HL-60 (cell line): ENCODE data around the gene NOS3.
A peak's percentile ranks its signal among the peaks of the same experiment; 100 is the strongest.
"Not testable (repeated sequence)": the region's sequence is repeated elsewhere in the genome, so short reads cannot be mapped to it uniquely, and the experiment has no call there.

Source experiments
- DNase-seq, 2 experiments: peaks; one replicate each; pipeline ENCODE4 v3.0.0-alpha.2; 2010 to 2020; ENCODE audit warnings: low read depth in 1 of 2, low spot score in 1 of 2
- H3K27ac ChIP-seq: fragments of 250-450 bp; sonication (Bioruptor Pico); replicated peaks from 2 replicates; pipeline ENCODE4 v1.5.1; 2020; ENCODE audit warnings: mild to moderate bottlenecking, moderate library complexity
- H3K27me3 ChIP-seq: fragments of 250-450 bp; sonication (Bioruptor Pico); 2 replicates; pipeline ENCODE4 v1.5.1; 2021; ENCODE audit warnings: mild to moderate bottlenecking, moderate library complexity; ENCODE audit not compliant: insufficient read depth, poor library complexity, severe bottlenecking
- H3K4me3 ChIP-seq: replicated peaks from 2 replicates; pipeline ENCODE4 v1.5.1; 2011; ENCODE audit warnings: mild to moderate bottlenecking, control low read depth, low read length; ENCODE audit not compliant: insufficient read depth
- CTCF ChIP-seq: IDR thresholded peaks from one replicate; pipeline ENCODE4 v1.5.1; 2011; ENCODE audit warnings: low read length, control low read depth, inconsistent platforms; ENCODE audit not compliant: insufficient read depth
- GABPA ChIP-seq: IDR thresholded peaks from 2 replicates; pipeline ENCODE4 v1.6.1; 2012; ENCODE audit warnings: low read depth
- POLR2AphosphoS5 ChIP-seq: IDR thresholded peaks from 2 replicates; pipeline ENCODE4 v1.6.1; 2012; ENCODE audit warnings: low read depth
- REST ChIP-seq: IDR thresholded peaks from 2 replicates; pipeline ENCODE4 v1.6.1; 2012; ENCODE audit warnings: low read depth; ENCODE audit not compliant: insufficient replicate concordance
- SPI1 ChIP-seq: IDR thresholded peaks from 2 replicates; pipeline ENCODE4 v1.6.1; 2012; ENCODE audit warnings: low read depth, mild to moderate bottlenecking, borderline replicate concordance

Gene NOS3

DNA sequence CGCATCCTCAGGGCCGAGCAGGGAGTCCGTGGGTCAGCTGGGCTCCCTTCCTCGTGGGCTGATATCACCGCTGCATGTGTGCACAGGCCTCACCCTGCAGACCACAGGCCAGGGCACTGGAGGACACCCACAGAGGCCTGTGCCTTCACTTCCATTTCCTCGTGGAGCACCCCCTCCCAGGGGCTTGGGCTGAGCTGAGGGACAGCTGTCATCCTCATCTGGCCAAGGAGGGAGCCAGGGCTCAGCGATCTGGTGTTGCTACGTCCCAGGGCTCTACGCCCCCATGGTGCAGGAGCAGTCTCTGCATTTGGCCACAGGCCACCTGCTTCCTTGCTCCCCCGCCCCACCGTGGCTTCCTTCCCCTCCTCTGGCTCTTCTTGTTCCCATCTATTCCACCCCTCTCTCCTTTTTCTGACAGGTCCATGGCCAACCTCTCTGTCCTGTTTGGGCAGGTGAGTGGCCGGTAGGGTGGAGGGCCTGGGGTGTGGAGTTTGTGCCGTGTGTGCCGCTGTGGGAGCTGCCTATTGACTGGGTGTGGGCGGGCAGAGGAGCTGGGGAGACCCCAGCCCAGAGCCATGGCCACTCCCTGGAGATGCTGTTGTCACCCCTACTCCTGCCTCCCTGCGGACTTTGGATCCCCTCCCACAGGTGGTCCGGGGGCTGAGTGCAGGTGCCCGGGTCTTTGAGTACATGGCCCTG lies 49.2 kb downstream of the NOS3 start:
- no peak for DNase-seq
- TF ChIP-seq SPI1 (no peak), POLR2AphosphoS5 (0 out of 2 replicates have a peak, but pooled peaks have one; percentile 11)
- no peak overlapping the region for H3K4me3 ChIP-seq
- H3K27me3 ChIP-seq: no peaks in the 10 kb centered on the region
- no peak overlapping the region for H3K27ac ChIP-seq

DNA sequence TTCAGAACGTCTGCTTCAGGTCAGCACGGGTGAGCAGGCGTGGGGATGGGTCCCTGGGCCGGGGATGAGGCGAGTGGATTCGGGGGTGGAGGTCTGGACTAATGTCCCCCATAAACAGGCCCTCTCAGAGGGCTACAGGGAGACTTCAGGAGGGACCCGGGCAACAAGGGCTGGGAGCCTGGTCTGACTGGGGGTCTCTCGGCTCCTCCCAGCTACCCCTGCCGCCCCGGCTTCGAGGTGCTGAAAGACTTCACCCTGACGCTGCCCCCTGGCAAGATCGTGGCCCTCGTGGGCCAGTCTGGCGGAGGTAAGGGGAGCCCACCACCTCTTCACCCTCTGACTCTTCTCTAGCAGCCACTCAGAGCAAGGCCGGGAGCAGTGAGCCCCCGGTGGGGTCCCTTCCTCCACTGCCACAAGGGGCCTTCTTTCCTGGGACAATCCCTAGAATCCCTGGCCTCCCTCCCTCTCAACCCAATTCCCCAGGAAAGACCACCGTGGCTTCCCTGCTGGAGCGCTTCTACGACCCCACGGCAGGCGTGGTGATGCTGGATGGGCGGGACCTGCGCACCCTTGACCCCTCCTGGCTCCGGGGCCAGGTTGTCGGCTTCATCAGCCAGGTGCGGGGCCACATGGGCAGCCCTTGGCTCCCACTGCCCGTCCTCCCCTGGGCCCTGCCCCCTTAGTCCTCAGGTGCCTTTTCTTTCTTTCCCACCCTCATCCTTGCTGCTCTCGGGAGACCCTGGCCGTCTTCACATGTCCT lies 50.0 kb downstream of the NOS3 start:
- TF ChIP-seq GABPA: no peak
- no peak for TF ChIP-seq SPI1
- TF ChIP-seq POLR2AphosphoS5: no peak
- TF ChIP-seq REST: no peak
- Histone ChIP-seq H3K27ac (no peak overlapping the region), H3K27me3 (no peaks in the 10 kb centered on the region), H3K4me3 (no peak overlapping the region)
- no peak for DNase-seq

DNA sequence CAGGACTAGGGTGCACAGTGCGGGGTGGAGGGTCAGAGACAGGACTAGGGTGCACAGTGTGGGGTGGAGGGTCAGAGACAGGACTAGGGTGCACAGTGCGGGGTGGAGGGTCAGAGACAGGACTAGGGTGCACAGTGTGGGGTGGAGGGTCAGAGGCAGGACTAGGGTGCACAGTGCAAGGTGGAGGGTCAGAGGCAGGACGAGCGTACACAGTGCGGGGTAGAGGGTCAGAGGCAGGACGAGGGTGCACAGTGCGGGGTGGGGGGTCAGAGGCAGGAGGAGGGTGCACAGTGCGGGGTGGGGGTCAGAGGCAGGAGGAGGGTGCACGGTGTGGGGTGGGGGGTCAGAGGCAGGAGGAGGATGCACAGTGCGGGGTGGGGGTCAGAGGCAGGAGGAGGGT lies 52.6 kb downstream of the NOS3 start:
- DNase-seq, H3K27ac ChIP-seq: not testable (repeated sequence)

GRCh38 chr7:151043959-151044358 lies 53.1 kb downstream of the NOS3 start:
- no peak overlapping the region for H3K27ac ChIP-seq
- no peaks in the 10 kb centered on the region for H3K27me3 ChIP-seq
- H3K4me3 ChIP-seq: no peak overlapping the region
- DNase-seq: no peak
- TF ChIP-seq REST: no peak
- no peak for TF ChIP-seq GABPA
- TF ChIP-seq SPI1: no peak
- no peak for TF ChIP-seq CTCF
- TF ChIP-seq POLR2AphosphoS5: no peak

More for the DNA sequence above, 52.6 kb downstream of the NOS3 start:
- H3K4me3 ChIP-seq, H3K27me3 ChIP-seq: not testable (repeated sequence)

DNA sequence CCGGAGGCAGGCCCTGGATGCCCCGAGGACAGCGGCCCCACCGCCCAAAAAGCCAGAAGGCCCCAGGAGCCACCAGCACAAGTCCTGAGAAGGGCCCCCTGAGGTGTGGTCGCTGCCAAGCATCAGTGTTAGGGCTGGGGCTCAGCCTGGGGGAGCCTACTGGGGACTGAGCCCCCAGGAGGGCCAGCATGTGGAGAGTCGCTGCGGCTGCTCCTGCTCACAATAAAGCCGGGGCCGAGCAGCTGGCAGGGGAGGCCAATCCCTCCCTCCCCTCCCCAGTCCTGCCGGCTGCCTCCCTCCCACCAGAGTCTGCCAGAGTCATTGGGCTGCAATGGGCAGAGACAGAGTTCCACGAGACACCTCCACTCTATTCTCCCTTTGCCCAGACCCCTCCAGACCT lies 54.4 kb downstream of the NOS3 start:
- Histone ChIP-seq H3K4me3 (no peak overlapping the region), H3K27me3 (no peaks in the 10 kb centered on the region), H3K27ac (no peak overlapping the region)
- DNase-seq: no peak
- TF ChIP-seq GABPA (no peak), POLR2AphosphoS5 (no peak), REST (no peak), CTCF (no peak), SPI1 (no peak)
